Measurements from ENCODE around the gene RABGAP1L.

- no peak for TF ChIP-seq CTCF (IDR thresholded peaks at IDR 0.05)
- no peak for TF ChIP-seq EZH2 (IDR thresholded peaks at IDR 0.05)
These were observed 45.5 kb downstream of the RABGAP1L start for GRCh38 chr1:174204697-174205308.
